ENCODE measurements around the gene TNFSF10.
A peak's percentile ranks its signal among the peaks of the same experiment; 100 is the strongest.
"Not testable (repeated sequence)": the region's sequence is repeated elsewhere in the genome, so short reads cannot be mapped to it uniquely, and the experiment has no call there.

The TNFSF10 gene

DNA sequence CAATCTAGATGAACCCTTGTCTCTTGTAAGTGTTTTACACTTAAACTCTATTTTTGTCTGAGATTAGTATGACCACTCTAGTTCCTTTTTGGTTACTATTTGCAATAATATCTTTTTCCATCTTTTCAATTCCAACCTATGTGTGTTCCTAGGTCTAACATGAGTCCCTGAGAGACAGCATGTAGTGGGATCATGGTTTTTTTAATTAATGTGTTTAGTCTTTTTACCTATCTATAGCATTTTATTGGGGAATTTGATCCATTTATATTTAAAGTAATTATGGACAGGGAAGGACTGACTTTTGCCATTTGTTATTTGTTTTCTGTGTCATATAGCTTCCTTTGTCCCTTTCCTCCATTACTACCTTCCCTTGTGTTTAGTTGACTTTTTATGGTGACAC lies 21.7 kb downstream of the TNFSF10 start:
- DNase-seq (ENCODE audit: low read depth) = no peak
- no peak overlapping the region for H3K4me3 ChIP-seq (ENCODE audit: low read depth, low read length)
- TF ChIP-seq, protein P1, sequence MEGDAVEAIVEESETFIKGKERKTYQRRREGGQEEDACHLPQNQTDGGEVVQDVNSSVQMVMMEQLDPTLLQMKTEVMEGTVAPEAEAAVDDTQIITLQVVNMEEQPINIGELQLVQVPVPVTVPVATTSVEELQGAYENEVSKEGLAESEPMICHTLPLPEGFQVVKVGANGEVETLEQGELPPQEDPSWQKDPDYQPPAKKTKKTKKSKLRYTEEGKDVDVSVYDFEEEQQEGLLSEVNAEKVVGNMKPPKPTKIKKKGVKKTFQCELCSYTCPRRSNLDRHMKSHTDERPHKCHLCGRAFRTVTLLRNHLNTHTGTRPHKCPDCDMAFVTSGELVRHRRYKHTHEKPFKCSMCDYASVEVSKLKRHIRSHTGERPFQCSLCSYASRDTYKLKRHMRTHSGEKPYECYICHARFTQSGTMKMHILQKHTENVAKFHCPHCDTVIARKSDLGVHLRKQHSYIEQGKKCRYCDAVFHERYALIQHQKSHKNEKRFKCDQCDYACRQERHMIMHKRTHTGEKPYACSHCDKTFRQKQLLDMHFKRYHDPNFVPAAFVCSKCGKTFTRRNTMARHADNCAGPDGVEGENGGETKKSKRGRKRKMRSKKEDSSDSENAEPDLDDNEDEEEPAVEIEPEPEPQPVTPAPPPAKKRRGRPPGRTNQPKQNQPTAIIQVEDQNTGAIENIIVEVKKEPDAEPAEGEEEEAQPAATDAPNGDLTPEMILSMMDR (IDR thresholded peaks at IDR 0.05; ENCODE audit: low read depth, low read length, missing control alignments) = no peak

DNA sequence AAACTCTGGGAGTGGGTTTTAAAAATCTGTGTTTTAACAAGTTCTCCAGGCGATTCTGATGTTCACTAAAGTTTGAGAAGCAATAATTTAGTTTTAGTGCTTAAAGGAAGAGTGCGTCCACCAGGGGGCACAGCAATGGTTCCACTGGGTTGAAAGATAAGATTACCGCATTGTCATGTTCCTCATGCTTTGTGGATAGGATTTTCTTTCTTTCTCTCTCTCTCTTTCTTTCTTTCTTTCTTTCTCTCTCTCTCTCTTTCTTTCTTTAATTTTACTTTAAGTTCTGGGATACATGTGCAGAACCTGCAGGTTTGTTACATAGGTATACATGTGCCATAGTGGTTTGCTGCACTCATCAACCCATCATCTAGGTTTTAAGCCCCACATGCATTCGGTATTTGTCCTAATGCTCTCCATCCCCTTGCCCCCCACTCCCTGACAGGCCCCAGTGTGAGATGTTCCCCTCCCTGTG lies 33.0 kb downstream of the TNFSF10 start:
- TF ChIP-seq, protein P1 (IDR thresholded peaks at IDR 0.05; ENCODE audit: low read depth, low read length, missing control alignments) = peak; percentile 65
- H3K4me3 ChIP-seq (ENCODE audit: low read depth, low read length) = not testable (repeated sequence)
- DNase-seq (ENCODE audit: low read depth) = peak; percentile 50

DNA sequence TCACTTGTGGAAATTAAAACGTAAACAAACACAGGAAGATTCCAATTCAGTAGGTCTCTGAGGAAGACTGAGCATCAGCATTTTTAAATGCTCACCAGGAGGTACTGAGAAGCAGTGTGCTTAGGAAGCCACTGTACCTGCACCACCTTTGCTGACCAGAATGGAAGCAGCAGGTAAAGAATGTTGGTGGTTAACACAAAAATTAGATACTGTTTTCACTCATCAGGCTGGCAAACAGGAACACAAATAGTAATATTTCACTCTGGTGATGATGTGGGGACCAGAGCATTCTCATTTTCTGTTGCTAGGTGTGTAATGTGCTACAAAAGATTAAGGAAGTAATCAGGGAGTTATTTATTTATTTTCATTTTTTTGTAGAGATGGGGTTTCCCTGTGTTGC lies 45.1 kb downstream of the TNFSF10 start:
- no peak for DNase-seq (ENCODE audit: low read depth)
- TF ChIP-seq, protein P1 (IDR thresholded peaks at IDR 0.05; ENCODE audit: low read depth, low read length, missing control alignments) = no peak
- no peak overlapping the region for H3K4me3 ChIP-seq (ENCODE audit: low read depth, low read length)

DNA sequence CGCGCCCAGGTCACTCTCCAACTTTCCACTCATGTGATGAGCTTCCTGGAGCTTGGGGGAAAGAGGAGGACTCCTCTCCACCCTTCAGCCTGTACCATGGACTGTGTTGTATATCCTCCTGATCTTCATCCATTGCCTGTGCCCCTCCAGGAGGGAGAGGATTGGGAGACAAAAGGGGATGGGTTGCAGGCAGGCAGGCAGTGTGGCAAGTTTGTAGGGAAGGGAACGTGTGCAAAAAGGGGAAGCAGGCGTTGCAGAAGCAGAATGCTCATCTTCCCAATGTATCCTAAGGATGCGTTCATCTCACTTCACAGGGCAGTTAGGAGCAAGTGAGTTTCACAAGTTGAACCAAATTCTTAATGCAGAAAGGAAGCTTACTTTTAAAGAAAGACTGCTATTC lies 46.9 kb downstream of the TNFSF10 start:
- H3K4me3 ChIP-seq (ENCODE audit: low read depth, low read length) = no peak overlapping the region
- TF ChIP-seq, protein P1 (IDR thresholded peaks at IDR 0.05; ENCODE audit: low read depth, low read length, missing control alignments) = no peak
- DNase-seq (ENCODE audit: low read depth) = no peak

DNA sequence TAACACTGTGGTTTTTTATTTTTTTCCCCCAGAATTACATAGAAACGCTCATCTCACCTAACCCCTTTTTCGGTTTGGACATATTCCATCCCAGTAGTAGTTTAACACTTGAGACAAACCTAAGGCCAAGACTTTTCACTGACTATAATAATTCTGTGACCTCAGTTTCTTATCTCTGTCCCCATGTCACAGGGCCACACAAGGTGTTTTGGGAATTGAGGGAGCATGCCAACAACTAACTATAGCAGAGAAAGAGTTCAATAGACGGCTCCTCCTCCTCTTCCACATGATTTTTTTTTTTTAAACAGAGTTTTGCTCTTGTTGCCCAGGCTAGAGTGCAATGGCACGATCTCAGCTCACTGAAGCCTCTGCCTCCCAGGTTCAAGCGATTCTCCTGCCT lies 47.5 kb downstream of the TNFSF10 start:
- DNase-seq (ENCODE audit: low read depth) = no peak
- H3K4me3 ChIP-seq (ENCODE audit: low read depth, low read length) = no peak overlapping the region
- TF ChIP-seq, protein P1 (IDR thresholded peaks at IDR 0.05; ENCODE audit: low read depth, low read length, missing control alignments) = no peak

DNA sequence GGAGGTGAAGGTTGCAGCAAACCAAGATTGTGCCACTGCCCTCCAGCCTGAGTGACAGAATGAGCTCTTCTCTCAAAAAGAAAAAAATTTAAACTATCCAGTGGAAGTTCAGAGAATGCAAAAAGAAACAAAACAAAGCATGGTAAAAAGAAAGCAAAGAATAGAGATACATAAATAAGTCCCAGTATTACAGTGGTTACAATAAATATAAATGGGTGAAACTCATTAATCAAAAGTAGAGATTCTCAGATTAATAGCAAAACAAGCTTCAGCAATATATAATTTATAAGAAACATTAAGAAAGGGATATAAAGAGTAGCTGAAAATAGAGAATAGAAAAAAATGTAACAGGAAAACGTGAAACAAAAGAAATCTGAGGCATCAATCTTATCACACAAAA lies 51.3 kb downstream of the TNFSF10 start:
- no peak for DNase-seq (ENCODE audit: low read depth)
- no peak overlapping the region for H3K4me3 ChIP-seq (ENCODE audit: low read depth, low read length)
- TF ChIP-seq, protein P1 (IDR thresholded peaks at IDR 0.05; ENCODE audit: low read depth, low read length, missing control alignments) = no peak

DNA sequence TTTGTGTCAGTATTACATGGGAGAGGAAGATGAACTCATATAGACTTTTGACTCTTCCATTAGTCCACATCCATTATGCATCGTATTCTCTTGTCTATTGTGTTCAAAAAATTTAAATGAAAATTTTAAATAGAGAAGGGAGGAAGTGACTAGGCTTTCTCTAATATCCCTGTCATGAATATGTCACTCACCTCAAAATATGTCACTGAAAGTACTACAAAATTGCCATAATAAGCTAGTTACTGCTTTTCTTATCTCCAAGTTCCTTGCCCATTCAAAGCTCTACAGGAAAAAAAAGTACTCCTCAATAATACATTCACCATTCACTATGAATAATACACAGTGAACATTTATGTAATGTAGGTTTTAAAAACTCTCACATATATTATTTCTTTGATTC lies 52.6 kb downstream of the TNFSF10 start:
- TF ChIP-seq, protein P1 (IDR thresholded peaks at IDR 0.05; ENCODE audit: low read depth, low read length, missing control alignments) = no peak
- H3K4me3 ChIP-seq (ENCODE audit: low read depth, low read length) = no peak overlapping the region
- DNase-seq (ENCODE audit: low read depth) = no peak
